ENCODE results near the gene TTLL5.

The TTLL5 gene

GRCh38 chr14:75660630-75661498 lies at the start of gene TTLL5, which contains the start of gene ERG28:
Gene TTLL5, plus strand, starts transcription at chr14:75661246. Its CDS starts 1,904 bp downstream, at chr14:75663150.
Gene ERG28, minus strand, starts transcription at chr14:75660876. Its CDS starts 3,374 bp downstream, at chr14:75657502.
- DNase-seq = peak; percentile 97

DNA sequence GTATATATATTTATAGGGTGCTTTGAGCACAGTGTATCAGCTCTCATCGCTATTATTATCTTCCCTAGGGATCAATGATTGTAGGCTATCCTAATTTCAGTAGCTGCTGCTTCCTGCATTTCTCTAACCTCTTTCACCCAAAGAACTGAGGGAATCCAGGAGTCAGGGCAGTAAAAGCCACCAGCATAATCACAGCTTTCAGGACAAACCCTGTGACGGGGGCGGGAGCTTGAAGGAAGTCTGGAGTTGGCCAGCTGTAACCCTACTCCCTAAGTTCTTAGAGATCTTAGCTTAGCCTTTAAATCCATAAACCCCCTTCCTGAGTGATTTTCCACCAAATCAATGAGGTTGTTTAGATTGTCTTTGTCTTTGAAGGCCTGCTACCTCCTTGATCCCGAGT lies 48.9 kb upstream of the TTLL5 start:
- no peak for DNase-seq

- no peak for DNase-seq
These were observed 46.9 kb upstream of the TTLL5 start for GRCh38 chr14:75614179-75614578.

DNA sequence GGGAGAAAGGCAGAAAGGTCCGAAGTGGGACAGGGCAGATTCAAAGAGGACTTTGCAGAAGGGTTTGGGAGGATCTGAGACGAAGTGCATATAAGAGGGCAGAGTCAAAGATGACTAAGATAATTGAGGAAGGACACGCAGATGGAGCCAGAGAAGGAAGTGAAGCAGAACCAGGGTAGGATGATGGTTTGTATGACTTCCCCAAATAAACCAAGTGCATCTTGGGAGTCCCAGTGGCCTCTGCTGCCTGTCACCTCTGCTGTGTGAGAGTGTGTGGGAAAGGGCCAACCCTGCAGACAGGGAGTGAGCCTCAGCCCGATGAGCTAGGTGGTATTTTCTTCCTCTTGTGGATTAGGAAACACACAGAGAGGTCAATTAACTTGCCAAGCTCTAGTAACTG lies 45.8 kb upstream of the TTLL5 start:
- DNase-seq = no peak

- DNase-seq = no peak
These were observed 41.5 kb upstream of the TTLL5 start for GRCh38 chr14:75619548-75619947.

DNA sequence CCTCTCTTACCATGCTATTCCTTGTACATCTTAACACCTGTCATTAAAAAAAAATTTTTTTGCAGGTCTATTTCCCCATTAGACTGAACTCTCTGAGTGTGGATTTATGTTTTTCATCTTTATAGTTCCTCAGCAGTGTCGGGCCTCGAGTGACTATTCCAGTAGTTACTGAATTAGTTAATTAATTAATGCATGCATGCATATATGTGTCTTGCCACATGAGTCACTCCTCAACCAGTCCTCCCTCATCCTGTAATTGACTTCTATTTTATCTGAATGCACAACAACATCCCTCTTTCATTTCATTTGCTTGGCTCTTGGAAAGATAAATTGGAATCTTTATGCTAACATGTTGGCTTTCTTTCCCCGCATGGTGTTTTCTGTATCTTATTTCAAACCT lies 36.0 kb upstream of the TTLL5 start:
- DNase-seq = no peak

- no peak for DNase-seq
These were observed 34.6 kb upstream of the TTLL5 start for GRCh38 chr14:75626396-75626795.

DNA sequence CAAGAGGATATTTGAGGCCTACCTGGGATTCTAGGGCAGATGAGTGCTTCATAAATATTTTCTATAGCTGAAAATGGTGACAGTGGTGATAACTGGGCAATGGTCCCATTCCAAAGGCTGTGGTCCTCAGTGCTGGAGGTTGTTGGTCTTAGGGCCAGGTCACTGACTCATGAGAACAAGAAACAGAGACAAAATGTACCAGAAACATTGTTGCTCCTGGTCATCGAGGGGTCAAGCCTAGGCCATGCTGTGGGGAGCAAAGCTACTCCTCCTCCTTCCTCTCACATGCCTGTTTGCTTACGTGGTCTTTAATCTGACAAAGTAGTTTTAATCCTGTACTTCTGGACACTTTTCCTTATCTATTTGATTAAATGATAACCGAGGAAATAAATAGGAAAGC lies 34.2 kb upstream of the TTLL5 start:
- no peak for DNase-seq

GRCh38 chr14:75627406-75627805 lies 33.6 kb upstream of the TTLL5 start:
- no peak for DNase-seq

- no peak for DNase-seq
These were observed 32.2 kb upstream of the TTLL5 start for GRCh38 chr14:75628816-75629215.

- no peak for DNase-seq
These were observed 30.2 kb upstream of the TTLL5 start for GRCh38 chr14:75630695-75631452.

DNA sequence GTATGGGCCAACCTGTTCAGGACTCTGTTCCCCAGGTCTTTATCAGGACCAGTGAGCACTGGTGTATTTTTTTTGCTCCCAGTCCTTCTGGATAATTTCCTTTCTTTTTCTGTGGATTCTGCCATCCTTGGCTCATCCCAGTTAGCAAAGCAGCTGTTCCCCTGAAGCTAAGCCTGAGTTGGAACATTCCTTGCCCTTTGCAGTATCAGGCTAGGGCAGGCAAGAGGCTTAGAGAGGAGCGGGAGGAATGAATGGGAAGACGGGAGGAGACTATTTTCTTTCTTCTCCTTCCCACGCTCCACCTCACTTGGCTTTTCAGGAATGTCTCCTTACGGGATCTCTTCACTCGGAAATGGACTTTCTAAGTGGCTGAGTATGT lies 29.6 kb upstream of the TTLL5 start:
- DNase-seq = no peak

GRCh38 chr14:75634848-75635247 lies 26.2 kb upstream of the TTLL5 start:
- no peak for DNase-seq

DNA sequence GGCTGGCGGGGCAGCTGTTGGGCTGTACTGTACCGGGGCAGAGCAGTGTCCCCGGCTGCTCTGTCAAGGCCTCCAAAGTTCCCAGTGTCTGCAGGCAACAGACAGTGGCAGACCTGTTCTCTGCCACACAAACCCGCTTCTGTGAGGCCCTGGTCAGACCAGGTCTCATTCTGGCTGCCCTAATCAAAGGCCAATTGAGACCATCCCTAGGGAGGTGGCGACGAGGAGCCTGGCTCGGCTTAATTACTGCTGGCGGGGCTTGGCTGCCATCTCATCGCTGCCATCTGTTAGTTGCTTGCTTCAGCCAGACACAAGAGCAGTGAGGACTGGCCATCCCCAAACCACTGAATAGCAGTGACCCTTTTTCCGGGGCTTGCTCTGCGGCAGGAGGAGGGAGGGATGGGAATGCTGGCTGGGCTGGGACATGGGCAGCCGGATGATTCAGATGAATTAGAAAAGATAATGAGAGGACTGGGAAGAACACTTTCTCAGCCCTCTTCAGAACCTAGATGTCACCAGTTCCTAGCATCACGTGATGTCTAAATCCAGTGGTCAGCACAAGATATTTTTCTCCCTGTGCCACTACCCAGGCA lies 24.9 kb upstream of the TTLL5 start:
- peak; percentile 4 for DNase-seq

GRCh38 chr14:75640876-75641275 lies 20.2 kb upstream of the TTLL5 start:
- no peak for DNase-seq

GRCh38 chr14:75643985-75644384 lies 17.1 kb upstream of the TTLL5 start:
- DNase-seq = no peak

DNA sequence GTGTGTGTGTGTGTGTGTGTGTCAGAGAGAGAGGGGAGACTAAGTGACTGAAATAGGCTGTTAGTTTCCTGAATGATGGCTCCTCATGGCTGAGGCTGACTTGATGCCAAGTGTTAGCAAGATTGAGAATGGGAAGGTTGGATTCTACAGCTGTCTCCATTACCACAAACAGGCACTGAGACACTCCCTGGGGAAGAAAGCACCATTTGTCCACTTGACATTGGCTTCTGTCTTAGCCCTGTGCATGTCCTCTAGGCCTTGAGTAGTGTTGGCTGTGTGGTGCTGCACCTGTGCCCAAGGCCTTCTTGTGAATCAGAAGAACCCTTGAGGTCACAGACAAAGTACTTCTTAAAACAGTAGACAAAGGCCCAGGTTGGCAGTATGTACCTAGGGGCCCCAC lies 16.0 kb upstream of the TTLL5 start:
- no peak for DNase-seq

- no peak for DNase-seq
These were observed 14.3 kb upstream of the TTLL5 start for GRCh38 chr14:75646762-75647161.

- no peak for DNase-seq
These were observed 13.4 kb upstream of the TTLL5 start for GRCh38 chr14:75647640-75648039.

GRCh38 chr14:75648066-75648838 lies 12.8 kb upstream of the TTLL5 start:
- DNase-seq = no peak

- no peak for DNase-seq
These were observed 11.7 kb upstream of the TTLL5 start for GRCh38 chr14:75649337-75649736.

GRCh38 chr14:75649773-75650172 lies 11.3 kb upstream of the TTLL5 start:
- no peak for DNase-seq

All from NCI-H1436 (cell line).